Fibroblast of peridontal ligament (primary cell): ENCODE data around the gene SERPINB2.
A peak's percentile ranks its signal among the peaks of the same experiment; 100 is the strongest.
"Not testable (repeated sequence)": the region's sequence is repeated elsewhere in the genome, so short reads cannot be mapped to it uniquely, and the experiment has no call there.

ENCODE experiments used
- DNase-seq: peaks from one replicate; pipeline ENCODE4 v3.0.0-alpha.2; 2010; ENCODE audit errors: extremely low read depth

SERPINB2 gene

GRCh38 chr18:63889626-63890025 lies 2.1 kb downstream of the SERPINB2 start:
- no peak for DNase-seq

DNA sequence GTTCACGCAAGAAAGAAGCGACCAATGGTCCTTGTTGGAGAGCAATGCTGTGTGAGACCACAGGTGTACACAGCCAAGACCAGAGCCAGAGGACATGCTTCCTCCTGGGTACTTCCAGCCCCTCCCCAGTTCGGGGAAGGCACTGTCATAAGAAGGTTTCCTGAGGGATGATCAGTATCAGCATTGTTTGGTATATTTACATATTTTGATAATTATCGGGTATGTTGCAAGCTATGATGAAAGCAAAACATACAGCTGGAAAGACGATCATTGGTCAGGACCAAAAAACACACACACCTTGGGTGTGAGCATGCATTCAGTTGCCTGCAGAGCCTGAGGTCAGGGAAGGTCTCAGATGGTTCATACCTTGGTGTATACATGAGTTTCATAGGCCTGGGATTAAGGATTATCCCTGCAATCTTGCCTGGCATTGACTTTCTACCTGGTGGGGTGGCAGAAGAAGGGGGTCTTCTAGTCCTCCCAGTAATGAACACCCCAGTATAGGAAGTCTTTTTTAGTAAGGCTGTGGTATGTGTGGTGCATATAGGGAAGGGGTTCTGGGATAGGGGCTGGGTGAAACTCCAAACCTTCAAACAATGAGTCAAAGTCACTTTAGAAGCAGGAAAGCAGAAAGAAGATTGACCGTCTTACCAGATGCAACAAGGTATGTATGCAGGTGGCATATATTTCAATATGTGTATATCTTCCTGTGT lies 2.9 kb downstream of the SERPINB2 start:
- DNase-seq, result no peak

DNA sequence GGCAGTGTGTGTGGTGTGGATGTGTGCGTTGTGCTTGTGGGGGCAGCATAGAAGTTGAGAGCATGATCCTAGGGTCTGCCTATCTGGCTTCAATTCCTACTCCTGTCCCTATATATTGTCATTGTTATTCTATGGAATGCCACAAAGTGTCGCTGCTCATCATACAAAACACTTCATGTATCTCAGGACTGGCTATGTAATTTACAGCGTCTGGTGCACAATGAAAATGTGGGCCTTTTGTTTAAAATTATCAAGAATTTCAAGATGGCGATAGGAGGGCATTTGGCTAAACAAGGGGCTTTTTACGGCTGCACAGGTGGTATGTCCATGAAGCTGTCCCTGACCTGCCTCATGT lies 3.4 kb downstream of the SERPINB2 start:
- DNase-seq, result peak; percentile 14

- DNase-seq, result no peak
Measured at GRCh38 chr18:63892566-63892965, 5.1 kb downstream of the SERPINB2 start.

GRCh38 chr18:63894106-63894772 lies 6.7 kb downstream of the SERPINB2 start:
- DNase-seq, result no peak

- DNase-seq, result no peak
Measured at GRCh38 chr18:63895190-63895589, 7.7 kb downstream of the SERPINB2 start.

- DNase-seq, result no peak
Measured at GRCh38 chr18:63897072-63897471, 9.6 kb downstream of the SERPINB2 start.

DNA sequence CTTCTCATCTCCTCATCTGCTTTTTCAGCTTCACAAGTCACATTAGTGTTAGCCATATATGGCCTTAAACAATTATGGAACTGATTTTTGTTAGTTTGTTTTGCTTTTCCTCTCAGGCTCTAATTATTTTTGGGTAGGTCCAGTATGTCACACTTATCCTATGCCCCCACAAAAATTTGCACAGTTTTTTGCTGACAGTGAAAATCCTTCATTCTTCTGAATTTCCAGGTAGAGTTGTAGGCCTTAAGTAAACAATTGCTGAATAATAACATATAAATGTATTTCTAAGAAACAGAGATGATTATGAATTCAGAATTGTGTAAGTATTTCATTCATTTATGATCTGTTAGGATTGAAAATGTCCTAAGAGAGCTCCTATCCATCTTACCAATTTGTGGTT lies 11.7 kb downstream of the SERPINB2 start:
- DNase-seq, result no peak

- no peak for DNase-seq
Measured at GRCh38 chr18:63903851-63904570, 16.5 kb downstream of the SERPINB2 start.

GRCh38 chr18:63904694-63905093 lies 17.2 kb downstream of the SERPINB2 start:
- DNase-seq, result no peak

- DNase-seq, result no peak
Measured at GRCh38 chr18:63905361-63905760, 17.9 kb downstream of the SERPINB2 start.

- no peak for DNase-seq
Measured at GRCh38 chr18:63906056-63906455, 18.6 kb downstream of the SERPINB2 start.

DNA sequence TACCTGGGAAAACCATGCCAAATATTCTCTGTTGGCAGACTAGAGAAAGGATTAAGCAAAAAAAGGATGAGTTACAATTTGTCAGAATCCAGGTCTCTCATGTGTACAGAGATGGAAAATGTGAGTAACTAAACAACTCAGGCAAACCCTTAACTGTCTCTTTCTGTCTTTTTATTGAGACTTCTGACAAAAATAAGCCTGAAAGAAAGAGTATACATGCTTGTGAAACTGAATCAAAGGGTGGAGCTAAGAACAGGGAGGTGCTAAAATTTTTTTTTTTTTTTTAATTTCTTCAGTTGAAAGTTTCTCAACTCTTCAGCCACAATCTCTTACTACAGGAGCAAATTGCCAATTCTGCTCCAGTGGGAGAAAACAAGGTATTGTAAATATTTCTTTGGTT lies 20.2 kb downstream of the SERPINB2 start, which contains the start of gene SERPINB10:
SERPINB10 (plus strand) TSS at position 295 of the 400 bp plus-strand sequence. CDS start 7,553 bp downstream, outside the sequence.
- DNase-seq, result no peak

GRCh38 chr18:63908858-63909257 lies 21.4 kb downstream of the SERPINB2 start:
- no peak for DNase-seq

DNA sequence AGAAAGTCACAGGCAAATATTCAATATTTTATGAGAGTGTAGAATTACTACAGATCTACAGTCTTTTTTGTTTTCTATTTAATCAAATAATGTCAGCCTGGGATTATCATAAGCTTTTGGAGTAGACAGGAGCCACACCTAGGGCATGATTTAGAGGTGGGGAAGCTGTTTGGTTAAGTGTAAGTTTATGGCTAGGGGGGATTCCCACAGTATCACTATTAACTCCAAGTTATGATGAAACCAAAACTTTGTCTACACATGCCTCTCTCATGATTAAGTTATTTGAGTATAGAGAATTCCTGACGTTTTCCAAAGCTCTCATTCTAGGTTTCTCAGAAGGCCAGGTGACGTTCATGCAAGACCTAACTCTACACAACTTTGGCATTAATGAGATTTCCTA lies 22.4 kb downstream of the SERPINB2 start:
- no peak for DNase-seq

DNA sequence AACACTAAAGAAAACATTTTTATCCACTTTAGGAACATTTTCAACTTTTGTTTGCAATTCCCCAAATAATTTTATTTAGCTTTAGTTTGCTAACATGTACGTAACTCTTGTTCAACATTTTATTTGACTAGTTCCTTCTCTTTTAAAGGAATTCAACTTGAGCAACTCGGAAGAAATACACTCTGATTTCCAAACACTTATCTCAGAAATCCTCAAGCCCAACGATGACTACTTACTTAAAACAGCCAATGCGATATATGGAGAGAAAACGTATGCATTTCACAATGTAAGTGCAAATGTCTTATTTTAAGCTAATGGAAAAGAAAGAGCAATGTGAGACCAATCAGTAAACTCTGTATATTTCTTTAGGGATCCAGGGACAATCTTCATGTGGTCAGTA lies 30.3 kb downstream of the SERPINB2 start:
- no peak for DNase-seq

- no peak for DNase-seq
Measured at GRCh38 chr18:63922049-63922448, 34.5 kb downstream of the SERPINB2 start.

- no peak for DNase-seq
Measured at GRCh38 chr18:63924551-63924950, 37.0 kb downstream of the SERPINB2 start.

- DNase-seq, result no peak
Measured at GRCh38 chr18:63928331-63928730, 40.8 kb downstream of the SERPINB2 start.

- not testable (repeated sequence) for DNase-seq
Measured at GRCh38 chr18:63929369-63929768, 41.9 kb downstream of the SERPINB2 start.

DNA sequence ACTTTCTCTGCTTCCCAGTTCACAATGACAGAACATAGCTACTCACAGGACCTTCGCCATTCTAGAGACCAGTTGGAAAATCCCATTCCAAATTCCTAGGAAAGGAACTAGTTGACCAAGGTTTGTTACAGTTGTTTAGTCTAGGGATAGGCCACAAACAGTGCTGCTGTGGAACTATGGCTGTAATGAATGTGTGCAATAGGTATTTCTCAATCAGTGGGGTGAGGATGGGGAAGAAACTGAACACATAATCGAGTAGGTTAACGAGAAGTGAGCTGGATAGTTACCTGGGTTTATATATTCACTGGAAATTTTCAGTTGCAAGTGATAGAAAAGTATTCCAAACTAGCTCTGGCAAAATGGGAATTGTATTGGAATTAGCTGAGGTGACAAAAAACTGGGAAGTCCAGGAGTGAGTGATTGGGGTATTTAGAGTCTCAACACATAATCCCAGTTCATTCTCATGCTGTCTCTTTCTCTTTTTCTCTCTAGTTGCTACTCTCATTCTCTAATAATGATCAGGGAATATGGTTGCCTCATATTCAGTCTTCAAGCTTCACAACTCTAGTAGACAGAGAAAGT lies 43.4 kb downstream of the SERPINB2 start:
- no peak for DNase-seq

DNA sequence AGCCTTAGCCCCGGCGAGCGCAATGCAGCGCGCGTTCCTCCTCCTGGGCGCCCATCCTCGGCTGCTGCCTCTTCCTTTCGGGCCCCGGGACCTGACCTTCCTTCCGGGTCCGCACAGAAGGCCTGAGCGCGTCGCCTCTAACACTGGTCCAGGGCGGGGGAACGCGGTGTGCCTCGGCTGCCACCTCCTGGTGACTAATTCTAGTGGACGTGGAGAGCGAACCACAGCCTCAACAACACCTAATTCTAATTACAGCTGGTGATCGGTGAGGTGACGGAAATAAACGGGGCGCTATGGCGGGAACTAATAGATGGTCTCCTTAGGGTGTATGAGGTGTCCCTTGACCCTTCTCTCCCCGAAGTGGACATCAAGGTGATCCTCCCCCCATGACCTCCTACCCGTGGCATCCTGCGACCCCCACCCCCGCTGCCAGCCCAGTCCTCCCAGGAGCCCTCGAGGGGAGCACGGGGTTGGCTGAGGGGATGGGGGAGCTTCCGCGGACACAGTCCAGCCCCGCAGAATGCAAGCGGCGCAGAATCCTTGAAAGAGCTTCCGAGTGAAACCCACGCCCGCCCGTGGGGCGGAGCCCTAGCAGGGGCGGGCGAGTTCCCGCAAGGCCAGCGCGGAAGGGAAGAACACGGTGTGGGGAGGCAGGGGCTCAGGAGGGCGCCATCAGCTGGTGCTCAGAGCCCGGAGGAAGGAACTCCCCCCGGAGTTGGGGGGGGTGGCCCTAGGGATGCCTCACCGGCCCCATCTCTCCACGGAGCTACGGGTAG lies 48.8 kb downstream of the SERPINB2 start:
- DNase-seq, result peak; percentile 43
